ENCODE data around the gene LIMCH1. TPM values are rescaled to one million over a fixed set of nuclear protein-coding genes. Genes with fewer than 3 reads are reported as not detected.
"Not testable (repeated sequence)": the region's sequence is repeated elsewhere in the genome, so short reads cannot be mapped to it uniquely, and the experiment has no call there.

The LIMCH1 gene
- total RNA-seq, 2 experiments from 2014 or later = not detected

- DNase-seq (no peak), ATAC-seq (no peak)
- H3K9me3 Mint-ChIP-seq (ENCODE audit: low read depth) = no peaks in the 10 kb centered on the region
- H3K27me3 Mint-ChIP-seq = peaks cover 7% of the 10 kb centered on the region
- H3K4me3 Mint-ChIP-seq = no peak overlapping the region
- ChIA-PET POLR2A (no interaction called here), CTCF (no interaction called here)
- no peaks in the 10 kb centered on the region for H3K4me1 Mint-ChIP-seq
- no peak overlapping the region for H3K27ac Mint-ChIP-seq
- no peaks in the 10 kb centered on the region for H3K36me3 Mint-ChIP-seq (ENCODE audit: low read depth)
- intact Hi-C loops (cut with DNase I, micrococcal nuclease) = no loop called here
These were observed 100.9 kb downstream of the LIMCH1 start for GRCh38 chr4:41638866-41639265.

GRCh38 chr4:41639291-41639690 lies 101.3 kb downstream of the LIMCH1 start:
- intact Hi-C loops (cut with DNase I, micrococcal nuclease) = no loop called here

GRCh38 chr4:41640906-41641305 lies 102.9 kb downstream of the LIMCH1 start:
- intact Hi-C loops (cut with DNase I, micrococcal nuclease) = no loop called here
- H3K36me3 Mint-ChIP-seq (ENCODE audit: low read depth) = no peaks in the 10 kb centered on the region
- no peaks in the 10 kb centered on the region for H3K9me3 Mint-ChIP-seq (ENCODE audit: low read depth)

More at GRCh38 chr4:41639291-41639690, 101.3 kb downstream of the LIMCH1 start:
- H3K4me1 Mint-ChIP-seq = no peaks in the 10 kb centered on the region
- peaks cover 7% of the 10 kb centered on the region for H3K27me3 Mint-ChIP-seq
- H3K36me3 Mint-ChIP-seq (ENCODE audit: low read depth) = no peaks in the 10 kb centered on the region
- no peaks in the 10 kb centered on the region for H3K9me3 Mint-ChIP-seq (ENCODE audit: low read depth)
- no peak overlapping the region for H3K4me3 Mint-ChIP-seq
- ChIA-PET CTCF (no interaction called here), POLR2A (no interaction called here)
- DNase-seq (no peak), ATAC-seq (no peak)
- no peak overlapping the region for H3K27ac Mint-ChIP-seq

GRCh38 chr4:41642746-41643145 lies 104.8 kb downstream of the LIMCH1 start:
- H3K27me3 Mint-ChIP-seq = peaks cover 18% of the 10 kb centered on the region
- H3K36me3 Mint-ChIP-seq (ENCODE audit: low read depth); POLR2A ChIA-PET; H3K9me3 Mint-ChIP-seq (ENCODE audit: low read depth); H3K4me3 Mint-ChIP-seq; H3K4me1 Mint-ChIP-seq; DNase-seq; H3K27ac Mint-ChIP-seq; ATAC-seq; intact Hi-C loops (cut with DNase I, micrococcal nuclease): not testable (repeated sequence)
- CTCF ChIA-PET = interaction anchor here (1.1 to 2.3 kb wide), 3 partner anchors 19 to 362 kb away, joined by 3 to 9 read pairs (median 4); no protein-coding TSS in a partner anchor

More at GRCh38 chr4:41640906-41641305, 102.9 kb downstream of the LIMCH1 start:
- H3K27ac Mint-ChIP-seq = no peak overlapping the region
- ChIA-PET POLR2A (no interaction called here), CTCF (no interaction called here)
- no peak for ATAC-seq
- DNase-seq = no peak
- H3K4me3 Mint-ChIP-seq = no peak overlapping the region
- H3K4me1 Mint-ChIP-seq = no peaks in the 10 kb centered on the region
- H3K27me3 Mint-ChIP-seq = peaks cover 16% of the 10 kb centered on the region

GRCh38 chr4:41643331-41643730 lies 105.4 kb downstream of the LIMCH1 start:
- Mint-ChIP-seq H3K4me3 (no peak overlapping the region), H3K9me3 (ENCODE audit: low read depth) (no peaks in the 10 kb centered on the region), H3K4me1 (no peaks in the 10 kb centered on the region), H3K27me3 (peaks cover 18% of the 10 kb centered on the region), H3K36me3 (ENCODE audit: low read depth) (no peaks in the 10 kb centered on the region), H3K27ac (no peak overlapping the region)
- ChIA-PET CTCF (interaction anchor here (0.7 to 2.3 kb wide), 7 partner anchors 9 to 364 kb away, joined by 3 to 9 read pairs (median 4); no protein-coding TSS in a partner anchor), POLR2A (no interaction called here)
- ATAC-seq = no peak
- intact Hi-C loops (cut with DNase I, micrococcal nuclease) = no loop called here
- DNase-seq = no peak

GRCh38 chr4:41644288-41644914 lies 106.4 kb downstream of the LIMCH1 start:
- peak; percentile 59 for DNase-seq
- H3K36me3 Mint-ChIP-seq (ENCODE audit: low read depth) = no peaks in the 10 kb centered on the region
- H3K9me3 Mint-ChIP-seq (ENCODE audit: low read depth) = no peaks in the 10 kb centered on the region
- H3K27ac Mint-ChIP-seq = no peak overlapping the region
- H3K4me1 Mint-ChIP-seq = no peaks in the 10 kb centered on the region
- POLR2A ChIA-PET = no interaction called here
- no peak overlapping the region for H3K4me3 Mint-ChIP-seq
- CTCF ChIA-PET = interaction anchor here (0.7 to 2.3 kb wide), 6 partner anchors 10 to 365 kb away, joined by 3 to 9 read pairs (median 5); no protein-coding TSS in a partner anchor
- intact Hi-C loops (cut with DNase I, micrococcal nuclease) = loop anchor here in 1 of 2 experiments (1.0 kb wide), 1 partner anchor 363 kb away; no protein-coding TSS in a partner anchor
- peaks cover 18% of the 10 kb centered on the region for H3K27me3 Mint-ChIP-seq
- ATAC-seq = peak; percentile 12

GRCh38 chr4:41644915-41645295 lies 106.9 kb downstream of the LIMCH1 start:
- POLR2A ChIA-PET = no interaction called here
- intact Hi-C loops (cut with DNase I, micrococcal nuclease) = loop anchor here in 1 of 2 experiments (1.0 kb wide), 1 partner anchor 364 kb away; no protein-coding TSS in a partner anchor
- CTCF ChIA-PET = interaction anchor here (0.7 to 1.9 kb wide), 3 partner anchors 23 to 365 kb away, joined by 3 to 7 read pairs (median 3); no protein-coding TSS in a partner anchor

GRCh38 chr4:41645728-41646390 lies 107.9 kb downstream of the LIMCH1 start:
- H3K36me3 Mint-ChIP-seq (ENCODE audit: low read depth) = no peaks in the 10 kb centered on the region
- H3K4me1 Mint-ChIP-seq = no peaks in the 10 kb centered on the region
- no peak for ATAC-seq
- no peak for DNase-seq
- no peak overlapping the region for H3K4me3 Mint-ChIP-seq
- ChIA-PET CTCF (interaction anchor here (0.7 kb wide), 1 partner anchor 365 kb away, joined by 3 read pairs; no protein-coding TSS in a partner anchor), POLR2A (no interaction called here)
- no peaks in the 10 kb centered on the region for H3K9me3 Mint-ChIP-seq (ENCODE audit: low read depth)
- H3K27ac Mint-ChIP-seq = no peak overlapping the region
- H3K27me3 Mint-ChIP-seq = peaks cover 21% of the 10 kb centered on the region
- intact Hi-C loops (cut with DNase I, micrococcal nuclease) = no loop called here

More at GRCh38 chr4:41644915-41645295, 106.9 kb downstream of the LIMCH1 start:
- Mint-ChIP-seq H3K9me3 (ENCODE audit: low read depth) (no peaks in the 10 kb centered on the region), H3K27me3 (peaks cover 18% of the 10 kb centered on the region), H3K4me1 (no peaks in the 10 kb centered on the region), H3K27ac (no peak overlapping the region), H3K4me3 (no peak overlapping the region), H3K36me3 (ENCODE audit: low read depth) (no peaks in the 10 kb centered on the region)
- no peak for DNase-seq
- no peak for ATAC-seq

- ChIA-PET CTCF (no interaction called here), POLR2A (no interaction called here)
- ATAC-seq = no peak
- no peaks in the 10 kb centered on the region for H3K9me3 Mint-ChIP-seq (ENCODE audit: low read depth)
- H3K4me1 Mint-ChIP-seq = no peaks in the 10 kb centered on the region
- no peak overlapping the region for H3K27ac Mint-ChIP-seq
- intact Hi-C loops (cut with DNase I, micrococcal nuclease) = no loop called here
- no peak overlapping the region for H3K4me3 Mint-ChIP-seq
- no peaks in the 10 kb centered on the region for H3K36me3 Mint-ChIP-seq (ENCODE audit: low read depth)
- DNase-seq = no peak
- H3K27me3 Mint-ChIP-seq = peaks cover 21% of the 10 kb centered on the region
These were observed 108.9 kb downstream of the LIMCH1 start for GRCh38 chr4:41646862-41647261.

- CTCF ChIA-PET = no interaction called here
- POLR2A ChIA-PET = no interaction called here
- no peaks in the 10 kb centered on the region for H3K9me3 Mint-ChIP-seq (ENCODE audit: low read depth)
- no peak for ATAC-seq
- H3K27me3 Mint-ChIP-seq = peaks cover 21% of the 10 kb centered on the region
- H3K27ac Mint-ChIP-seq = no peak overlapping the region
- no peak for DNase-seq
- intact Hi-C loops (cut with DNase I, micrococcal nuclease) = no loop called here
- no peaks in the 10 kb centered on the region for H3K4me1 Mint-ChIP-seq
- no peak overlapping the region for H3K4me3 Mint-ChIP-seq
- H3K36me3 Mint-ChIP-seq (ENCODE audit: low read depth) = no peaks in the 10 kb centered on the region
These were observed 109.4 kb downstream of the LIMCH1 start for GRCh38 chr4:41647383-41647782.

GRCh38 chr4:41651150-41651549 lies 113.2 kb downstream of the LIMCH1 start:
- H3K27me3 Mint-ChIP-seq; intact Hi-C loops (cut with DNase I, micrococcal nuclease); DNase-seq; POLR2A ChIA-PET; H3K36me3 Mint-ChIP-seq (ENCODE audit: low read depth); H3K9me3 Mint-ChIP-seq (ENCODE audit: low read depth); ATAC-seq; H3K27ac Mint-ChIP-seq; H3K4me3 Mint-ChIP-seq; H3K4me1 Mint-ChIP-seq: not testable (repeated sequence)
- CTCF ChIA-PET = interaction anchor here (1.1 kb wide), 1 partner anchor 370 kb away, joined by 3 read pairs; no protein-coding TSS in a partner anchor

- Mint-ChIP-seq H3K27ac (no peak overlapping the region), H3K27me3 (peaks cover 7% of the 10 kb centered on the region), H3K36me3 (ENCODE audit: low read depth) (no peaks in the 10 kb centered on the region), H3K4me3 (no peak overlapping the region), H3K4me1 (no peaks in the 10 kb centered on the region), H3K9me3 (ENCODE audit: low read depth) (no peaks in the 10 kb centered on the region)
- intact Hi-C loops (cut with DNase I, micrococcal nuclease) = no loop called here
- DNase-seq (no peak), ATAC-seq (no peak)
- ChIA-PET CTCF (no interaction called here), POLR2A (no interaction called here)
These were observed 115.0 kb downstream of the LIMCH1 start for GRCh38 chr4:41652971-41653370.
